H9 (cell line): ENCODE measurements around the gene IPO11. TPM values are rescaled to one million over a fixed set of nuclear protein-coding genes. Genes with fewer than 3 reads are reported as not detected.
A peak's percentile ranks its signal among the peaks of the same experiment; 100 is the strongest.

ENCODE experiments used
- DNase-seq: peaks from one replicate; pipeline ENCODE4 v3.0.0-alpha.2; 2017
- H2AFZ ChIP-seq: one replicate; pipeline ENCODE4 v1.6.1; 2013; ENCODE audit warnings: mild to moderate bottlenecking, low read length, control low read depth, moderate library complexity
- H2AK5ac ChIP-seq: 2 replicates; pipeline ENCODE4 v1.6.1; 2013; ENCODE audit warnings: low read length, control low read depth, mixed read lengths; ENCODE audit not compliant: insufficient read length
- H2BK120ac ChIP-seq: one replicate; pipeline ENCODE4 v1.6.1; 2013; ENCODE audit warnings: low read depth, mild to moderate bottlenecking, low read length, control low read depth, inconsistent platforms; ENCODE audit not compliant: poor library complexity, severe bottlenecking
- H2BK12ac ChIP-seq: 2 replicates; pipeline ENCODE4 v1.6.1; 2013; ENCODE audit warnings: low read length, control low read depth, mixed read lengths, low read depth; ENCODE audit not compliant: insufficient read length
- H2BK15ac ChIP-seq: 2 replicates; pipeline ENCODE4 v1.6.1; 2013; ENCODE audit warnings: low read depth, low read length, control low read depth
- H2BK20ac ChIP-seq: one replicate; pipeline ENCODE4 v1.6.1; 2013; ENCODE audit warnings: low read depth, mild to moderate bottlenecking, low read length, control low read depth, inconsistent platforms; ENCODE audit not compliant: poor library complexity, severe bottlenecking
- H2BK5ac ChIP-seq: 2 replicates; pipeline ENCODE4 v1.6.1; 2013; ENCODE audit warnings: low read length, control low read depth, mixed read lengths; ENCODE audit not compliant: insufficient read length
- H3K14ac ChIP-seq: 2 replicates; pipeline ENCODE4 v1.6.1; 2013; ENCODE audit warnings: low read length, control low read depth; ENCODE audit not compliant: insufficient read depth
- H3K18ac ChIP-seq: 2 replicates; pipeline ENCODE4 v1.6.1; 2013; ENCODE audit warnings: low read depth, mild to moderate bottlenecking, mixed read lengths, low read length, control low read depth; ENCODE audit not compliant: insufficient read length
- H3K23ac ChIP-seq: 2 replicates; pipeline ENCODE4 v1.6.1; 2013; ENCODE audit warnings: low read length, control low read depth, mixed read lengths, low read depth; ENCODE audit not compliant: insufficient read length
- H3K23me2 ChIP-seq: 2 replicates; pipeline ENCODE4 v1.6.1; 2013; ENCODE audit warnings: low read depth, mild to moderate bottlenecking, mixed read lengths, low read length, control low read depth; ENCODE audit not compliant: insufficient read length, poor library complexity, severe bottlenecking
- H3K27ac ChIP-seq: 2 replicates; pipeline ENCODE4 v1.5.1; 2013; ENCODE audit warnings: low read length, control low read depth, mixed read lengths, low read depth; ENCODE audit not compliant: insufficient read length
- H3K27me3 ChIP-seq: 2 replicates; pipeline ENCODE4 v1.6.1; 2013; ENCODE audit warnings: low read length, control low read depth, inconsistent platforms; ENCODE audit not compliant: insufficient read depth
- H3K4ac ChIP-seq: 2 replicates; pipeline ENCODE4 v1.6.1; 2013; ENCODE audit warnings: low read depth, mild to moderate bottlenecking, control low read depth, inconsistent platforms, low read length, moderate library complexity
- H3K4me1 ChIP-seq: 2 replicates; pipeline ENCODE4 v1.6.1; 2013; ENCODE audit warnings: low read length, control low read depth, inconsistent platforms; ENCODE audit not compliant: insufficient read depth
- H3K4me2 ChIP-seq: 2 replicates; pipeline ENCODE4 v1.6.1; 2013; ENCODE audit warnings: low read length, control low read depth, mixed read lengths; ENCODE audit not compliant: insufficient read length, insufficient read depth
- H3K56ac ChIP-seq: 2 replicates; pipeline ENCODE4 v1.6.1; 2013; ENCODE audit warnings: low read depth, mild to moderate bottlenecking, mixed read lengths, low read length, control low read depth; ENCODE audit not compliant: insufficient read length
- H3K79me1 ChIP-seq: 2 replicates; pipeline ENCODE4 v1.6.1; 2013; ENCODE audit warnings: low read depth, mild to moderate bottlenecking, moderate library complexity, low read length, control low read depth, inconsistent platforms; ENCODE audit not compliant: insufficient read depth, poor library complexity, severe bottlenecking
- H3K79me2 ChIP-seq: 2 replicates; pipeline ENCODE4 v1.6.1; 2013; ENCODE audit warnings: low read length, control low read depth, inconsistent platforms; ENCODE audit not compliant: insufficient read depth
- H3K9ac ChIP-seq: 2 replicates; pipeline ENCODE4 v1.6.1; 2013; ENCODE audit warnings: low read length, control low read depth, mixed read lengths; ENCODE audit not compliant: insufficient read length; ENCODE audit errors: extremely low read depth
- H3K9me3 ChIP-seq: one replicate; pipeline ENCODE4 v1.6.1; 2013; ENCODE audit warnings: low read depth, low read length, inconsistent platforms; ENCODE audit not compliant: control insufficient read depth
- H3T11ph ChIP-seq: one replicate; pipeline ENCODE4 v1.6.1; 2013; ENCODE audit warnings: mild to moderate bottlenecking, low read length, control low read depth, inconsistent platforms
- H4K20me1 ChIP-seq: one replicate; pipeline ENCODE4 v1.6.1; 2013; ENCODE audit not compliant: control insufficient read depth, insufficient read length, insufficient read depth
- H4K5ac ChIP-seq: 2 replicates; pipeline ENCODE4 v1.6.1; 2013; ENCODE audit warnings: low read depth, mild to moderate bottlenecking, mixed read lengths, low read length, control low read depth; ENCODE audit not compliant: insufficient read length
- H4K8ac ChIP-seq: replicated peaks from 2 replicates; pipeline ENCODE4 v1.6.1; 2013; ENCODE audit warnings: low read length, control low read depth, mixed read lengths, low read depth; ENCODE audit not compliant: insufficient read length
- H4K91ac ChIP-seq: 2 replicates; pipeline ENCODE4 v1.6.1; 2013; ENCODE audit warnings: low read depth, mild to moderate bottlenecking, moderate library complexity, mixed read lengths, low read length, control low read depth; ENCODE audit not compliant: insufficient read length
- H3K27ac Mint-ChIP-seq, 3 experiments: 2 replicates in 2 of 3; 3 replicates in 1 of 3; pipeline ENCODE4 v1.8.0; 2020 to 2021; ENCODE audit warnings: mixed read lengths in 3 of 3, mild to moderate bottlenecking in 1 of 3, moderate library complexity in 1 of 3
- H3K27me3 Mint-ChIP-seq: 2 replicates; pipeline ENCODE4 v1.8.0; 2021; ENCODE audit warnings: low read depth, mild to moderate bottlenecking, moderate library complexity, mixed read lengths
- H3K36me3 Mint-ChIP-seq, 3 experiments: 2 replicates in 2 of 3; 3 replicates in 1 of 3; pipeline ENCODE4 v1.8.0; 2020 to 2021; ENCODE audit warnings: low read depth in 3 of 3, mixed read lengths in 3 of 3; ENCODE audit not compliant: insufficient read depth in 1 of 3
- H3K4me1 Mint-ChIP-seq, 2 experiments: 2 replicates each; pipeline ENCODE4 v1.8.0; 2020; ENCODE audit warnings: mixed read lengths in 2 of 2
- H3K4me3 Mint-ChIP-seq, 2 experiments: 2 replicates in 1 of 2; 3 replicates in 1 of 2; pipeline ENCODE4 v1.8.0; 2020 to 2021; ENCODE audit warnings: mild to moderate bottlenecking in 2 of 2, mixed read lengths in 2 of 2, moderate library complexity in 1 of 2
- H3K9me3 Mint-ChIP-seq, 2 experiments: 2 replicates in 1 of 2; 3 replicates in 1 of 2; pipeline ENCODE4 v1.8.0; 2020; ENCODE audit warnings: mild to moderate bottlenecking in 2 of 2, mixed read lengths in 2 of 2, moderate library complexity in 1 of 2
- CTCF ChIP-seq: fragments of 200-600 bp; sonication (generic); conservative IDR thresholded peaks from 3 replicates; pipeline ENCODE4 v1.8.0; 2021; ENCODE audit warnings: antibody characterized with exemption, mild to moderate bottlenecking
- WGBS: extraction: QIAGEN DNeasy Blood & Tissue Kit; methylation state at CpG from one replicate; pipeline ENCODE4 v1.1.7; 2013; ENCODE audit warnings: missing lambda C conversion rate, low lambda C conversion rate, mixed read lengths; ENCODE audit not compliant: insufficient read length; ENCODE audit errors: extremely low coverage; 5-methylcytosine and 5-hydroxymethylcytosine counted together
- total RNA-seq: library from RNA; stranded (reverse); gene quantifications from 2 replicates; pipeline ENCODE4 v1.2.1, GENCODE V29; 2021

Gene IPO11
- total RNA-seq, 1 experiment from 2014 or later, result 63.0 TPM

- no peak overlapping the region for H2BK5ac ChIP-seq
- no peaks in the 10 kb centered on the region for H3K79me2 ChIP-seq
- H4K5ac ChIP-seq, result no peak overlapping the region
- no peak for TF ChIP-seq CTCF
- Mint-ChIP-seq H3K4me1 (peaks cover 17 to 21% of the 10 kb centered on the region in 2 experiments), H3K4me3 (no peak overlapping the region), H3K9me3 (no peaks in the 10 kb centered on the region), H3K27me3 (no peaks in the 10 kb centered on the region), H3K27ac (0 out of 7 replicates have a peak overlapping the region, but pooled peaks of 1 of the 3 experiments have one; percentile 13), H3K36me3 (peaks cover 6 to 21% (median 10%) of the 10 kb centered on the region in 3 experiments)
- no peak overlapping the region for H3T11ph ChIP-seq
- H3K4me2 ChIP-seq, result no peak overlapping the region
- DNase-seq, result no peak
- H3K14ac ChIP-seq, result no peak overlapping the region
- no peak overlapping the region for H2AK5ac ChIP-seq
- H3K23ac ChIP-seq, result no peak overlapping the region
- H3K56ac ChIP-seq, result no peak overlapping the region
- no peak overlapping the region for H2BK120ac ChIP-seq
- no peak overlapping the region for H2BK20ac ChIP-seq
- no peak overlapping the region for H3K27ac ChIP-seq
- H2AFZ ChIP-seq, result no peak overlapping the region
- H3K79me1 ChIP-seq, result no peaks in the 10 kb centered on the region
- no peak overlapping the region for H3K18ac ChIP-seq
- WGBS, result no CpG with 5 or more reads among the region's 1 CpG
- H4K8ac ChIP-seq, result no peak overlapping the region
- no peak overlapping the region for H3K4ac ChIP-seq
- H2BK15ac ChIP-seq, result no peak overlapping the region
- H4K91ac ChIP-seq, result no peak overlapping the region
- H3K4me1 ChIP-seq, result peaks cover 8% of the 10 kb centered on the region; the same call in 1 of the 2 replicates
- no peaks in the 10 kb centered on the region for H3K9me3 ChIP-seq
- H3K27me3 ChIP-seq, result no peaks in the 10 kb centered on the region
- no peak overlapping the region for H2BK12ac ChIP-seq
- no peaks in the 10 kb centered on the region for H4K20me1 ChIP-seq
- no peak overlapping the region for H3K9ac ChIP-seq
- no peaks in the 10 kb centered on the region for H3K23me2 ChIP-seq
These were observed 183.5 kb downstream of the IPO11 start for GRCh38 chr5:62596096-62596495.
